ENCODE results near the gene PAN3.
"Not testable (repeated sequence)": the region's sequence is repeated elsewhere in the genome, so short reads cannot be mapped to it uniquely, and the experiment has no call there.

PAN3 gene

GRCh38 chr13:28137596-28137995 lies 749 bp upstream of the PAN3 start:
- in situ Hi-C loops (cut with MboI; ENCODE audit: low sequenced_read_pairs), result no loop called here

- in situ Hi-C loops (cut with MboI; ENCODE audit: low sequenced_read_pairs), result no loop called here
Observed at GRCh38 chr13:28138756-28139470, 568 bp downstream of the PAN3 start.

GRCh38 chr13:28140433-28141125 lies 2.2 kb downstream of the PAN3 start:
- in situ Hi-C loops (cut with MboI; ENCODE audit: low sequenced_read_pairs), result no loop called here

GRCh38 chr13:28141542-28141941 lies 3.2 kb downstream of the PAN3 start:
- in situ Hi-C loops (cut with MboI; ENCODE audit: low sequenced_read_pairs), result not testable (repeated sequence)

GRCh38 chr13:28145049-28145448 lies 6.7 kb downstream of the PAN3 start:
- in situ Hi-C loops (cut with MboI; ENCODE audit: low sequenced_read_pairs), result no loop called here

- in situ Hi-C loops (cut with MboI; ENCODE audit: low sequenced_read_pairs), result no loop called here
Observed at GRCh38 chr13:28147495-28147894, 9.2 kb downstream of the PAN3 start.

GRCh38 chr13:28159057-28159456 lies 20.7 kb downstream of the PAN3 start:
- in situ Hi-C loops (cut with MboI; ENCODE audit: low sequenced_read_pairs), result no loop called here

- in situ Hi-C loops (cut with MboI; ENCODE audit: low sequenced_read_pairs), result no loop called here
Observed at GRCh38 chr13:28161370-28161769, 23.0 kb downstream of the PAN3 start.

- in situ Hi-C loops (cut with MboI; ENCODE audit: low sequenced_read_pairs), result no loop called here
Observed at GRCh38 chr13:28163587-28163986, 25.2 kb downstream of the PAN3 start.

GRCh38 chr13:28166257-28166656 lies 27.9 kb downstream of the PAN3 start:
- in situ Hi-C loops (cut with MboI; ENCODE audit: low sequenced_read_pairs), result no loop called here

- in situ Hi-C loops (cut with MboI; ENCODE audit: low sequenced_read_pairs), result no loop called here
Observed at GRCh38 chr13:28171266-28171665, 32.9 kb downstream of the PAN3 start.

- in situ Hi-C loops (cut with MboI; ENCODE audit: low sequenced_read_pairs), result no loop called here
Observed at GRCh38 chr13:28172947-28173346, 34.6 kb downstream of the PAN3 start.

- in situ Hi-C loops (cut with MboI; ENCODE audit: low sequenced_read_pairs), result no loop called here
Observed at GRCh38 chr13:28173793-28174192, 35.4 kb downstream of the PAN3 start.

- in situ Hi-C loops (cut with MboI; ENCODE audit: low sequenced_read_pairs), result no loop called here
Observed at GRCh38 chr13:28177327-28177726, 39.0 kb downstream of the PAN3 start.

- in situ Hi-C loops (cut with MboI; ENCODE audit: low sequenced_read_pairs), result no loop called here
Observed at GRCh38 chr13:28177877-28178276, 39.5 kb downstream of the PAN3 start.

GRCh38 chr13:28179974-28180373 lies 41.6 kb downstream of the PAN3 start:
- in situ Hi-C loops (cut with MboI; ENCODE audit: low sequenced_read_pairs), result no loop called here

- in situ Hi-C loops (cut with MboI; ENCODE audit: low sequenced_read_pairs), result no loop called here
Observed at GRCh38 chr13:28181413-28181812, 43.1 kb downstream of the PAN3 start.

GRCh38 chr13:28185256-28185655 lies 46.9 kb downstream of the PAN3 start:
- in situ Hi-C loops (cut with MboI; ENCODE audit: low sequenced_read_pairs), result no loop called here

- in situ Hi-C loops (cut with MboI; ENCODE audit: low sequenced_read_pairs), result no loop called here
Observed at GRCh38 chr13:28199089-28199488, 60.7 kb downstream of the PAN3 start.

- in situ Hi-C loops (cut with MboI; ENCODE audit: low sequenced_read_pairs), result no loop called here
Observed at GRCh38 chr13:28204043-28204442, 65.7 kb downstream of the PAN3 start.

- in situ Hi-C loops (cut with MboI; ENCODE audit: low sequenced_read_pairs), result no loop called here
Observed at GRCh38 chr13:28204690-28205443, 66.5 kb downstream of the PAN3 start.

- in situ Hi-C loops (cut with MboI; ENCODE audit: low sequenced_read_pairs), result no loop called here
Observed at GRCh38 chr13:28218679-28219078, 80.3 kb downstream of the PAN3 start.
